ENCODE data around the gene GSC. TPM values are rescaled to one million over a fixed set of nuclear protein-coding genes. Genes with fewer than 3 reads are reported as not detected.

GSC gene
- total and polyA plus RNA-seq, 10 of the 15 experiments (the other 5 are each of a cell fraction or from before 2014, with no cell fraction given), result not detected

- FAIRE-seq, result no peak
- H3K9me3 ChIP-seq (replicated peaks; ENCODE audit: control insufficient read depth, insufficient read depth, low read length), result no peaks in the 10 kb centered on the region
- no peak overlapping the region for H3K4me3 ChIP-seq
- H3K27ac ChIP-seq (ENCODE audit: control insufficient read depth, insufficient read depth), result no peak overlapping the region
- in situ Hi-C loops (cut with MboI) (no loop called here), intact Hi-C loops (cut with micrococcal nuclease; ENCODE audit: unreplicated experiment) (no loop called here)
- TF ChIP-seq BMI1 (IDR thresholded peaks at IDR 0.05; ENCODE audit: borderline replicate concordance), result no peak
- no peak for TF ChIP-seq RELA (IDR thresholded peaks at IDR 0.05; ENCODE audit: borderline replicate concordance, partially characterized antibody)
- TF ChIP-seq ZSCAN29 (IDR thresholded peaks at IDR 0.05), result no peak
- TF ChIP-seq EED (IDR thresholded peaks at IDR 0.05; ENCODE audit: low read depth), result no peak
- no peak for TF ChIP-seq EP300 (IDR thresholded peaks at IDR 0.05; ENCODE audit: borderline replicate concordance in 1 of 2, control insufficient read depth in 1 of 2, low read depth in 2 of 2, low read length in 2 of 2)
- TF ChIP-seq MYC (IDR thresholded peaks at IDR 0.05; ENCODE audit: insufficient read depth, insufficient read length, insufficient replicate concordance, low read length, severe bottlenecking), result no peak
- no peak for TF ChIP-seq SKIL (IDR thresholded peaks at IDR 0.05; ENCODE audit: low read depth, poor library complexity, severe bottlenecking)
- TF ChIP-seq SIN3A (IDR thresholded peaks at IDR 0.05; ENCODE audit: low read depth, low read length), result no peak
- no peak for TF ChIP-seq NKRF (conservative IDR thresholded peaks at IDR 0.05)
- TF ChIP-seq ZBTB4 (CRISPR knock-in tag; IDR thresholded peaks at IDR 0.05), result no peak
- no TSS peak for BruUV-seq (replicated peaks)
- ChIA-PET CTCF (interaction anchor here (0.5 kb wide), 1 partner anchor 10 kb away, joined by 3 read pairs; no protein-coding TSS in a partner anchor), POLR2A (no interaction called here), SMC1A (ENCODE audit: uncharacterized antibody, unreplicated experiment) (interaction anchor here (0.8 kb wide), 1 partner anchor 604 kb away, joined by 3 read pairs; no protein-coding TSS in a partner anchor), RAD21 (ENCODE audit: unreplicated experiment) (no interaction called here)
- no peak for DNase-seq (ENCODE audit: low read depth, low spot score)
- no peak overlapping the region for H3K9ac ChIP-seq (ENCODE audit: control insufficient read depth, insufficient read depth, low read length)
- no peaks in the 10 kb centered on the region for H4K20me1 ChIP-seq (ENCODE audit: control insufficient read depth, insufficient read depth)
- H3K36me3 ChIP-seq (ENCODE audit: control insufficient read depth in 2 of 2, insufficient read depth in 2 of 2, low read length in 1 of 2), result no peaks in the 10 kb centered on the region
- no peak for ATAC-seq
- no peaks in the 10 kb centered on the region for H3K79me2 ChIP-seq (ENCODE audit: control insufficient read depth, insufficient read depth, low read length)
- no peak overlapping the region for H3K4me2 ChIP-seq (ENCODE audit: control insufficient read depth, insufficient read depth)
- no peaks in the 10 kb centered on the region; a peak in 1 of 4 replicates for H3K27me3 ChIP-seq (replicated peaks in 1 of 2; ENCODE audit: control insufficient read depth in 2 of 2, insufficient read depth in 2 of 2, low read length in 1 of 2)
- 58% methylated on average over 23 of the region's 23 CpGs for WGBS (ENCODE audit: insufficient coverage, insufficient replicate concordance, low lambda C conversion rate, missing lambda C conversion rate)
- H3K4me1 ChIP-seq (ENCODE audit: control insufficient read depth, insufficient read depth, low read length), result no peaks in the 10 kb centered on the region
- no peak overlapping the region for H2AFZ ChIP-seq (ENCODE audit: control insufficient read depth, low read depth, low read length)
These were observed 17.1 kb downstream of the GSC start for GRCh38 chr14:94752591-94753436.
